CMK (cell line): ENCODE results near the gene NKIRAS1.

Experiments
- DNase-seq: peaks from one replicate; pipeline ENCODE4 v3.0.0-alpha.2; 2010; ENCODE audit warnings: low read depth

Gene NKIRAS1

DNA sequence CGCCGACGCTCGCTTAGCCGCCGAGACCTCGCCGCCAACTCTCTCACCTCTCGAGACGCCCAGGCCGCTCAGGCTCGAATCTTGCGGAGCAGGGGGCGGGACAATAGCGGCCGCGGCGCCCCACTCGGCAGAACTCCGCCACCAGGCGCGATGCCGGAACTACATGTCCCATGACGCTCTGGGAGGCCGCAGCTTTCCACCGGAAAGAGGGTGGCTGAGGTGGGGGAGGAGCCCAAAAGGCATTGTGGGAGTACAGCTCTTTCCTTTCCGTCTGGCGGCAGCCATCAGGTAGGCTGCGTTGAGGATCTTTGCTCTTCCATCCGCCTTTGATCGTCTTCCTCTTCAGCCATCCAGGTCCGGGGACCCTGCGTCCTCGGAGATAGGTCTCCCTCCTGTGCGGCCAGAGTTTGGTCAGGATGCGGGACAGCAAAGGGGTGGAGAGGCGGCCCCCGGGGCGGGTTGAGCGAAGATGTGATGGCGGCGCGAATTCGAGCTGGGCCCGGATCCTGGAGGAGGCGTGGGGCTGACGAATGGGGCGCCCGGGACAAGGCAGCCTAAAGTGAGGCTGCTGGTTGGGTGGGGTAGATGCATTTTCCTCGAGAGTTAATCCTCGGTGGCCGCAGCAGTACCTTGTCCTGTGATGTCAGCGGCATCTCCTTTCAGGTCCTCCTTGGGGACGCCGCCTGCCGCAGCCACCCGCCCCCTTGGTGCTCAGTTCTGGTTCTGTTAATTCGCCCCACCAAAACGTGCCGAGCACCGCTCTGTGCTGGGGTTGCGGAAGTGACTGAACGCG is at the start of gene NKIRAS1, which contains the start of gene RPL15:
Gene NKIRAS1 (minus strand): TSS at position 105 of the 793 bp plus-strand sequence. CDS start 6,086 bp downstream, outside the sequence.
Gene RPL15 (plus strand): TSS at position 247 of the 793 bp plus-strand sequence. CDS start 728 bp downstream, outside the sequence.
- DNase-seq: peak; percentile 86

DNA sequence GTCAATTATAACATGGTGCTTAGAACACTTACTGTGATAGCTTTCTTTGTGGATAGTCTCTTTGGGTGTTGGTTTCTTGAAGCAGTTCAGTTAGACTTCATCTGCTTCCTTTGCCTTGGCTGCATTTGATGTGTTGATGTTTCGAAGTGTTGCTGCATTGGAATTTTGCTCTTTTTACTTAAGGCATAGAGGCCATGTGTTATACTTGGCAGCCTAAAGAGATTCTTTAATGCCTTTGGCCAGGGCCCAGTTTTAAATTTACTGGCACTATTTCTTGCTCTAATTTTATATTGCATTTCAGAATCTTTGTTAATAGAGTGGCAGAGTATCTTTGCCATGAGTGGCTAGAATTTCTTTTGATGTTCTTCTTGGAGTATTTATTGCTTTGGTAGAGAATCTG is 49.5 kb upstream of the NKIRAS1 start:
- DNase-seq: no peak

DNA sequence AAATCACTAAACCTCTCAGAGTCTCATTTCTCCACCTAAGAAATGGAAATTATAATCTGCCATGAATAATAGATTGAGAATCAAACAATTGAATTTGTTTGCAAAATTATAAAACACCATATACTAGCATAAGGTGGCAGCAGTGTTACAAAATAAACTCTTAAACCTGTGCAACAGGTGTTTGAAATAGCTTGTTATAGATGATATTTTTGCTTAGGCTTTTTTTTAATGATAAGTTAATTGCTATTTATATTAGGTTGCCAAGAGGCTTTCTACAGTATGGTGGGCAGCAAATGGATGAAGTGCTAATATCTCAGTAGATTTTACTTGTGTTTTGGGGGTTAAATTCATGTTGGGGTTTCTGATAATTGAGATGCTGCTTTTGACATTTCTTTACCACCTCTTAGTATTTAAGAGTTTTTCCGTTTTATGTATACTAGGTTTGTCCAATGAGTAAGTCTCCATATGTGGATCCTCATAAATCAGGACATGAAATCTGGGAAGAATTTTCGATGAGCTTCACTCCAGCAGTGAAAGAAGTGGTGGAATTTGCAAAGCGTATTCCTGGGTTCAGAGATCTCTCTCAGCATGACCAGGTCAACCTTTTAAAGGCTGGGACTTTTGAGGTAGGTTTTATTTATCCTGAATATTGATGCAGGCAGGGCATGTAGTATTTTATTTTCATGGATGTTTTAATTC is 47.9 kb upstream of the NKIRAS1 start:
- DNase-seq: no peak

DNA sequence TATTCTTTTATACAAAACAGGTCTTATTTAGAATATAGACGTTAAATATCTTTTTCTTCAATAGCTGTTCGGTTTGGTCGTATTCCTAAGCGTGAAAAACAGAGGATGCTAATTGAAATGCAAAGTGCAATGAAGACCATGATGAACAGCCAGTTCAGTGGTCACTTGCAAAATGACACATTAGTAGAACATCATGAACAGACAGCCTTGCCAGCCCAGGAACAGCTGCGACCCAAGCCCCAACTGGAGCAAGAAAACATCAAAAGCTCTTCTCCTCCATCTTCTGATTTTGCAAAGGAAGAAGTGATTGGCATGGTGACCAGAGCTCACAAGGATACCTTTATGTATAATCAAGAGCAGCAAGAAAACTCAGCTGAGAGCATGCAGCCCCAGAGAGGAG is 45.1 kb upstream of the NKIRAS1 start:
- DNase-seq: no peak

DNA sequence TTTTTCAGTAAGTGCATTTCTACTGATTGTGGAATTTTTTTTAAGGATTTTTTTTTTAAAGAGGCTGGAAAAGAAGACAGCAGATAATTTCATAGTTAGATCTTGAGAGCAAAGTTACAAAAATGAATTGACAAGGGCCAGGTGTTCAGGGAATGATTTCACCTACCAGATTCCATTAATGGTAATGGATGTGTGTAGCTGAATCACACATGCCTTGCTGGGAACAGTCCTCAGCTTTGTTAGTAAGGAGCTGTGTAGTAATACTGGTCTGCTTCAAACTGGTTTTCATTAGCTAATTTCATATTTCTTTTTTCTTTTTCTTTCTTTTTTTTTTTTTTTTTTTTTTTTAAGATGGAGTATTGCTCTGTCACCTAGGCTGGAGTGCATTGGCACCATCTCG is 44.3 kb upstream of the NKIRAS1 start:
- DNase-seq: no peak

DNA sequence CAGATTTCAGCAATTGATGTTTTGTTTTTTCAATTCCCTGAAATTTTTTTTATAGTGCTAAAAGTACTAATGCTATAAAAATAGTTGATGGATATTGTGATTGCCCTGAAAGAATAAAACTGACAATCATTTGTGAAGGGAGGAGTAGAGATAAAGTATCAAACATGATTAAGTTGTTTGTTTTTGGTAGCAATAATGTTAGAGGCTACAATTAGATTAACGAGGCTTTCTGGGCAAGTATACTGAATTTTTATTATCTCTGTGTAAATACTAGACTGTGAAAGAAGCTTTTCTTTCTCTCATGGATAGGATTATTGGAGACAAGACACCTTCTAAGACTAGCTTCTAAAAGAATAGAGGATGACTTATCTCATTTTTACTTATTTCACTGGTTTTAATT is 43.9 kb upstream of the NKIRAS1 start:
- no peak for DNase-seq

DNA sequence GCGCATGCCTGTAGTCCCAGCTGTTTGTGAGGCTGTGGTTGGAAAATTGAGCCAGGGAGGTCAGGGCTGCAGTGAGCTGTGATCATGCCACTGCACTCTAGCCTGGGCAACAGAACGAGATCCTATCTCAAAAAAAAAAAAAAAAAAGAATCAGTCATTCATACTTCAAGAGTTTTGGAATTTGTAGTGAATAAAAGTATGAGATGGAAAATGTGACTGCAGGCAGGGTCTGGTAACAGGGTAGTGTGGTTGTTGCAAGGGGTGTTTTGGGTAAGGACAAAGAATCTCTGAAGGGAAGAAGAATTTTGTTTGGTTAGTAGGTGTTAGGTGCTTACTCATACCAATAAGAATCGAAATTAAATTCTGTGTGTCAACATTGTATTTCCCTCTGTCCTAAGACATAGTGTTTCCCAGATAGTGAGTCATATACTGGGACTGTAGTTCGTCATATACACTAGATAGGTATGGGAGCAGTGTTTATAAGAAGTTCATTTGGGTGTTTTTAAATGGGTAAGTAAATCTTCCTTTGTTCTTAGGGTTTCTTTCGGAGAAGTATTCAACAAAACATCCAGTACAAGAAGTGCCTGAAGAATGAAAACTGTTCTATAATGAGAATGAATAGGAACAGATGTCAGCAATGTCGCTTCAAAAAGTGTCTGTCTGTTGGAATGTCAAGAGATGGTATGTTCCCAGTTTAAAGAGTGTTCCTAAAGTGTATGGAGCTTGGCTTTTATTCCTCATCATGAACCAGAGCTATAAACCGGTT is 42.5 kb upstream of the NKIRAS1 start:
- no peak for DNase-seq

DNA sequence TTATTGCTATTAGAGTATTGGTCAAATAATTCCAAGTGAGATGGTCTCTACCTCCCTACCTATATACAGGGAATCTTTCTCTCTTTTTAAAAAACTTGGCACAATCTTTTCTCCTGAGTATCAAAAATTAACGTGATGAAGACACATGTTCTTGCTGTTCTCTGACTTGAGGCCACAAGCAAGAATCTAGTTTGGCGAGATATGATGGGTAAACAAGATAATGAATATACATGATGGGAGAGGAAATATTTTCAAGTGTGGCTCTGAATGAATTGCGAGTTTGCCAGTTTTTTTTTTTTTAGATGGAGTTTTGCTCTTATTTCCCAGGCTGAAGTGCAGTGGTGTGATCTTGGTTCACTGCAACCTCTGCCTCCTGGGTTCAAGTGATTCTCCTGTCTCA is 39.9 kb upstream of the NKIRAS1 start:
- no peak for DNase-seq

DNA sequence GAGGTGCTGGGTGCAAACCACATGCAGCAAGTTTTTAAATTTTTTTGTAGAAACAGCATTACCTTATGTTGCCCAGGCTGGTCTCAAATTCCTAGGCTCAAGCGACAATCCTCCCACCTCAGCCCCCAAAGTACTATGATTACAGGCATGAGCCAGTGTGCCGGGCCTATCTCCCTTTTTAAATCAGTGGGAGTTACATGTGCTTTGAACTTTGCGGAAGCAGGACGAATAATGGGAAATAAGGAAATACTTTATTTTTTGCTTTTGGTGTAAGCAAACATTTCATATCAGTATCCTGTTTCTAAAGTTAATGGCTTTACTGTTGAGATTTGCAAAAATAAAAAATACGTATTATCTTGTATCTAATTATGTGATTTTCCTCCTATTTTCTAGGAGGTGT is 37.4 kb upstream of the NKIRAS1 start:
- no peak for DNase-seq

DNA sequence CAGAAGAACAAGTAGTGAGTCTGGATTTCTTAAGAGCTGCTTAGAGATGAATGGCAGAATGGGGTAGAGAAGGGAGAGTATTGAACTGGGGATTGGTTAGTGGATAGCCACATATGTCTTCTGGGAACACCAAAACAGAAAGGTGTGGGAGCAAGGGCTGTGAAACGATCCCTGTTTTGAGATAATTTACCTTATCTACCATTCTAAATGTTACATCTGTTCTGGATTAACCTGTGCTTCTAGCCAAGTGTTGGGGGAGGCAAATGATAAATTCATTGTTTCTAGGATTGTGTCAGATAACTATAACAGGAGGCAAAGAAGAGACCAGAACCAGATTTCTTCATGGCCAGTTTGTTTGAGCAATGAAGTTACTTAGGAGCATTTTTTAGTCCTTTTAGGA is 36.7 kb upstream of the NKIRAS1 start:
- no peak for DNase-seq

DNA sequence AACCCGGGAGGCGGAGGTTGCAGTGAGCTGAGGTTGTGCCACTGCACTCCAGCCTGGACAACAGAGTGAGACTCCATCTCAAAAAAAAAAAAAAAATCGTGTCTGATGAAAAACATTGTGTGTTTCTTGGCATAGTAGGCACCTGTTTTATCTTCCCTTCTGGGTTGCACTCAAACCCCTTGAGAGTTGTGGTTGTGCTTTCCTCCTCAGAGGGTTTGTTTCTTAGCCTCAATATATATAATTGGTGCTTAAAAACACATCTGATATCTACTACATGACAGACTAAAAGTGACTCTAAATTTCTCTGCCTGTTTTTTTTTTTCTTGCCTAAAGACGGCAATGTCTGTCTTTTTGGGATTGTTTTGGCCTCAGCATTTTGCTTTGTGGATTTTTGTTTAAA is 35.9 kb upstream of the NKIRAS1 start:
- DNase-seq: no peak

DNA sequence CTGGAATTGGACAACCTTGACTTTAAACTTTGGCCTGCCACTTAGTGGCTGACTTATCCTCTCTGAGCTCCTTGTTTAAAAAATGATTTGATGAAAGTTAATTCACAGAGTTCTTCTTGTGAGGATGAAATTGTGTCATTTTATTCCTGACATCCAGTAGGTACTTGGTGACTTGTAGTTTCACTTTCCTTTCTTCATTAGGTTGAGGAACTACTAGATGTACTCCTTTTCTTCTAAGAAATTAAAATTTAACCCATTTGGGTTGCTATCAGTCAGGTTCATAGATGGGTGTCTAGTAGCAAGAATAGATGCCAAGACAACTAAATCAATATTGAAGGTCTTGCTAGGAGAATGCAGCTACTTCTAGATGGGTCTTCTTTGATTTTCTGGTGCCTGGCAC is 33.5 kb upstream of the NKIRAS1 start:
- DNase-seq: no peak

DNA sequence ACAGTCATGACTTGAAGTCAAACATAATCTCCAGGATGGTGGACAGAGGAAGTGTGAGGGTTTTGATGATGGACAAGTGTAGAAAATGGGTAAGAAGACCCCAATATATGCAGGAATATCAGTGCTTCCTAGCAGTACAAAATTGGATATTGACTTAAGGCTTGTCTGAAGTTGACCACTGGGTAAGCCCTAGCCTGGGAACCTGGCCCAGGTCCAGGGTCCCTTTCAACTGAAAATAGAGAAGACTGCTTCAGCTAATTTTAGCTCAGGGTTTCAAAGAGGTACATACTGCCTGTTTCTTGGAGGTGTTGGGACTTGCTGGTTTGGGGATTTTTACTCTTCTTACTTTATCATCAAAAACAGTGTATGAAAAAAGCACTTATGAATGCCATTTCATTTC is 33.0 kb upstream of the NKIRAS1 start:
- no peak for DNase-seq

DNA sequence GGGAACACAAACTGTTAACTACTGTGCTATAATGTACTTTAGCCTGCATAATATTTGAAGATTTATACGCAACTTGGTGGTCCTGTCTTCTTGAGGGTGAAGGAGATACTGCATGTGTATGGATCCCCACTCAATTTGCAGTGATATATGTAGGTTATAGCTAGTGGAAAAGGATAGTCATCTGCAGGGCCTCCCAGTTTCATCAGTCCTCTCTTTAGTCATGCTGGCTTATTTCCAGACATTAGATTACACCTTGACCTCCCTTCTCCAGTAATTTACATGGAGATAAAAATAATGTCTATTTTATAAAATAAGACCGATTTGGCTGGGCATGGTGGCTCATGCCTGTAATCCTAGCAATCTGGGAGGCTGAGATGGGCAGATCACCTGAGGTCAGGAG is 32.0 kb upstream of the NKIRAS1 start:
- DNase-seq: no peak

DNA sequence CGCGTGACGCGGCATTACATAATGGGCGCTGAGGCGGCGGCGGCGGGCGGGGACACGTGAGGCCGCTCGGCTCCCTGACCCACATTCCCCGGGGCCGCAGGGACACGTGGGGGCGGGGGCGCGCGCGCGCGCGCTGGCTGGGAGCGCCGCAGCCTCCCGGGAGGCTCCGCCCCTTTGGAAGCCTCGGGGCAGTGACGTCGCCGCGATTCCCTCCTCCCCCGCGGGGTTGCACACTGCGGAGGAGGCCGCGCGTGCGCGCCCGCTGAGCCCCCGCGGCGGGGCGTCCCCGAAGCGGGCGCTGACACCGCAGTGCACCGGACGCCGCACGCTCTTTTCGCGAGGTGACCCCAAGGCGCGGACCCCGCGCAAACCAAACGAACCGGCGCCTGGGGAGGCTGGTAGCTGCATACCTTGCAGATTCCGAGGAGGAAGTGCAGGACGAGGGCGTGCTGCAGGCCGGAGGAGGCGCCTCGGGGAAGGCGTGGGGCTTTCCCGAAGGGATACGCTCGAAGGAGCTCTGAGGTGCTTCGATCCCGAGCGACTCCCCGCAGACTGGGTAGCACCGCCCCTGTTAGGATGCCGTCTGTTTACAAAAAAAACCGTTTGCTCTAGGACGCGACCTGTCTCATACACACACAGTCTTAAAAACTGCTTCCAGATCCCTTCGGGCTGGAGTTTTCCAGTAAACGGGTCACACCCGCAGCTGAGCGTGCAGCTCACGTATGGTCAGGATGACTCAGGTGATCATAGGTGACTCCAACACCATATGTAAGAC is 29.3 kb upstream of the NKIRAS1 start:
- DNase-seq: peak; percentile 79

DNA sequence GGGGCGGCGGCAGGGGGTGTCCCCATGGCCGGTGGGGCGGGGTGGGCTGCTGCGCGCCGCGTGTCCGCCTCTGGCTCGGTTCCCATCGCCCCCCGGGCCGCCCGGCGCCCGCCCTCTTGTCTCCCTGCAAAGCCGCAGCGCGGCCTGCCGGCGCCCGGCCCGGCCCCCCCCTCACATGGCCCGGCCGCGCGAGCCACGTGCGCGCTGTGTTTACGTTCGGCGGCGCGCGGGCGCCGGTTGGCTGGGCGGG is 28.8 kb upstream of the NKIRAS1 start:
- no peak for DNase-seq

DNA sequence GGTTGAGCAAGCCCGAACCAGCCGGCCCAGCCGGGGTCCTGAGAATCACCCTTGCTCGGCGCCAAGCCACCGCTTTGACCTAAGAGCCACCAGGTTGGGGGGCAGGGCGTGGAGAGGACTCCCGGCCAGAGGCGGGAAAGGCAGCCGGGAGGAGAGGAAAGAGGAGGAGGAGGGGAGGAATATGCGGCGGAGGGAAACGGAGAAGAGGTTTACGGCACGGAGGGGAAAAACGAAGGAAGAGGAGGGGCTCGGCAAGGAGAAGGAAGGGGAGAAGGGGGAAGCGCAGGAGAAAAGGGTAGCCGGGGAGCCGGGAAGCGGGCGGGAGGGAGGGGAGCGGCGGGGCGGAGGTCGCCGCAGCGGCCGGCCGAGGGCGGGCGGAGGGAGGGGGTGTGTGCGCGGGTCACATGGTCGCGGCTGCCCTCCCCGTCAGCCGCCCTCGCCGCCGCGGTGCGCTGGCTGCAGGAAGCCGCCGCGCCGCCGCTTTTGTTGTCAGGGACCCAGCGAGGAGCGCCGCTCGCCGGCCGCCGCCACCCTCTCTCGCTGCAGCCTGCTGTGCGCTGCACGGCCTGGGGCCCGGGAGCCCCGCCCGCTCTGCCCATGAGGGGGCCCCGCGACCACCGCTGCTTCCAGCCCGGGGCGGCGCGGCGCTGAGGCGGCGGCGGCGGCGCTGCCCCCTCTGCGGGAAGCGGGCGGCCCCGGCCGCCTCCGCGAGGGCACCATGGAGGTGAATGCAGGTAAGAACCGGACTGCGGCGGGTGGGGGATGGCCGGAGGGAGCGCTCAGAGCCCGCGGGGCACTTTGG is 28.3 kb upstream of the NKIRAS1 start, which contains the start of gene NR1D2:
Gene NR1D2 (plus strand): TSS at position 426 of the 802 bp plus-strand sequence. CDS start 293 bp downstream, at position 719.
- peak; percentile 67 for DNase-seq

DNA sequence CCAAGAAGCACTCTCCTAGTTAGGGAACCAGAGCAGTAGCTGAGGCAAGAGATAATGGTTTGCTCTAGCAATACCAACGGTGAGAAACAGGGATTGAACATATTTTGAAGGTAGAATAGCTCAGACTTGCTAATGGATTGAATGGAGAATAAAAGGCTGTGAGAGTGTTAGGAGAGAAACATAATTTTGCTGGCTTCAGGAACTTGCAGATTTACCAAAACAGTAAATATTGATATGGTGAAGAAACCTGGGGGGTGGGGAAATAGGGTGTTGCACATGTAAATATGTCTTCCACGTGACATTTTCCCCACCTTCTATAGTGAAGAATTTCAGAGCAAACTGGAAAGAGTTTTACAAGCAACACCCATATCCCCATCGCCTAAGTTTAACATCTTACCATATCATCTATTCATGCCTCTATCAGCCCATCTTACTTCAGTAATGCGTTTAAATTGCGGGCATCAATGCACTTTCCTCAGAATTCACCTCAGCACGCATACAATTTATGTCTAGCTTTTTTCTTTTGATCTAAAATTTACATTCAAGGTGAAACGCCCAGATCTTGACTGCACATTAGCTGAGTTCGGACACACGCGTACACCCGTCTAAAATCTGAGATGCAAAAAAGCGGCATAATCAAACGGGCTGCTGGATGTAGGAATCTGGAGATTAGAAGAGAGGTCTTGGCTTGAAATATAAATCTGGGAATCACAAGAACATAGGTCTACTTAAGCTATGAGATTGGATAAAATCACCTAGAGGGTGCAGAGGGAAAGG is 27.4 kb upstream of the NKIRAS1 start:
- no peak for DNase-seq

DNA sequence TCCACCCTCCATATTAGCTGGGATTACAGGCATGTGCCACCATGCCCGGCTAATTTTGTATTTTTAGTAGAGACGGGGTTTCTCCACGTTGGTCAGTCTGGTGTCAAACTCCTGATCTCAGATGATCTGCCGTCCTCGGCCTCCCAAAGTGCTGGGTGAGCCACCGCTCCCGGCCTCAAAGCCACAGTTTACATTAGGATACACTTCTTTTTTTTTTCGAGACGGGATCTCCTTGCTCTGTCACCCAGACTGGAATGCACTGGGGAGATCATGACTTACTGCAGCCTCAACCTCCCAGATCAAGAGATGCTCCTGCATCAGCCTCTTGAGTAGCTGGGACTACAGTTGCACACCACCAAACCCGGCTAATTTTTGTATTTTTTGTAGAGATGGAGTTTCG is 25.8 kb upstream of the NKIRAS1 start:
- DNase-seq: no peak

DNA sequence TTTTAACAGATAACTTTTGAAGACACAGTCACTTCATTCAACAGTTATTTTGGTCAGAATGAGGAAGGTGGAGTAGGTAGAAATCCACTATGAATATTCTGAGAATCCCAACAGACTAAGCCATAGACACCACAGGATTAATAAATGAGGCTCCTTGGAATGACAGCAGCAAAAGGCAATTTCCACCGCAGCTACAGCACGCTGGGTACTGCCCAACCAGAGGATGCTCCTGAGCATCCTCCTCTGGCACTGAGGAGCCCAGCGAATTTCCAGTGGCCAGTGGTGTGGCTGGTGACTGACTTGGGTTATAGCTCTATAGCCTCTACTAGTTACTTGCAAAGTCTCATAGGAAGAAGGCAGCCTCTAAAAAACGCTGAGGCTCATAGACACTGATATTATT is 24.6 kb upstream of the NKIRAS1 start:
- DNase-seq: no peak

DNA sequence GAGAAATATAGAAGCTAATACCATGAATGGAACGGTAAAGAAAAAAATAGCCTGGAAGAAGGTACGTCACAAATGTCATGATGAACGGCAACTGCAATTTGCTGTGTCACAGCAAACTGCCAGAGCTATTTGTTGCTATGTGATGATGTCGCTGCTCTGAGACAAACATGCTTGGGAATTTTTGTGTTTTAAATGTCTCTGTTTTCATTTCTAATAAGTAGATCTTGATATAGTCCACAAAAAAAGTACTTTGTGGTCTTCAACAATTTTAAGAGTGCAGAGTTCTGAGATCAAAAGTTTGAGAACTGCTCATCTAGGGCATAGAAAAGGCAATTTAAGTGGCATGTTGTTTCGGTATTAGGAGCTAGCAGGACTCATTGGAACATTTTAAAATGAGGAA is 24.0 kb upstream of the NKIRAS1 start:
- no peak for DNase-seq
